GM12801 (cell line): ENCODE data around the gene ZSCAN23.

Experiments
- CTCF ChIP-seq: IDR thresholded peaks from one replicate; pipeline ENCODE4 v1.5.1; 2011; ENCODE audit warnings: control low read depth; ENCODE audit not compliant: insufficient read length; ENCODE audit errors: extremely low read depth

ZSCAN23 gene

GRCh38 chr6:28485482-28485881 is 42.2 kb upstream of the ZSCAN23 start:
- TF ChIP-seq CTCF = no peak

GRCh38 chr6:28480253-28480932 is 37.1 kb upstream of the ZSCAN23 start:
- no peak for TF ChIP-seq CTCF

GRCh38 chr6:28478518-28478917 is 35.2 kb upstream of the ZSCAN23 start:
- TF ChIP-seq CTCF = no peak

- no peak for TF ChIP-seq CTCF
Measured at GRCh38 chr6:28474441-28475219, 31.3 kb upstream of the ZSCAN23 start.

- no peak for TF ChIP-seq CTCF
Measured at GRCh38 chr6:28468056-28468455, 24.8 kb upstream of the ZSCAN23 start.

GRCh38 chr6:28462401-28462800 is 19.1 kb upstream of the ZSCAN23 start:
- TF ChIP-seq CTCF = no peak

- no peak for TF ChIP-seq CTCF
Measured at GRCh38 chr6:28458568-28458967, 15.3 kb upstream of the ZSCAN23 start.
